Subcutaneous abdominal adipose tissue (tissue), 5 donors: ENCODE results near the gene RBM33.

Source experiments
- H3K27ac ChIP-seq: one replicate; pipeline ENCODE4 v1.7.0; 2013; ENCODE audit warnings: low read depth, mild to moderate bottlenecking, inconsistent platforms, low read length, moderate library complexity
- H3K27me3 ChIP-seq, 5 donors: one replicate each; pipeline ENCODE4 v1.7.0; 2013; ENCODE audit warnings: low read length in 5 of 5, inconsistent platforms in 1 of 5; ENCODE audit not compliant: control insufficient read depth in 5 of 5, insufficient read depth in 4 of 5
- H3K36me3 ChIP-seq, 5 donors: one replicate each; pipeline ENCODE4 v1.7.0; 2013; ENCODE audit warnings: low read length in 5 of 5; ENCODE audit not compliant: control insufficient read depth in 5 of 5, insufficient read depth in 5 of 5
- H3K4me1 ChIP-seq, 5 donors: one replicate each; pipeline ENCODE4 v1.7.0; 2013; ENCODE audit warnings: low read length in 5 of 5, mild to moderate bottlenecking in 3 of 5, moderate library complexity in 1 of 5; ENCODE audit not compliant: control insufficient read depth in 5 of 5, insufficient read depth in 5 of 5
- H3K4me3 ChIP-seq, 5 donors: one replicate each; pipeline ENCODE4 v1.7.0; 2013; ENCODE audit warnings: low read length in 5 of 5, low read depth in 1 of 5
- H3K9ac ChIP-seq, 5 donors: one replicate each; pipeline ENCODE4 v1.7.0; 2013; ENCODE audit warnings: low read length in 5 of 5, mild to moderate bottlenecking in 4 of 5, moderate library complexity in 3 of 5
- H3K9me3 ChIP-seq, 5 donors: one replicate each; pipeline ENCODE4 v1.7.0; 2013; ENCODE audit warnings: low read length in 5 of 5; ENCODE audit not compliant: control insufficient read depth in 5 of 5
- donor health status: healthy.
- donor health status: healthy.
- donor health status: healthy.
- donor health status: healthy.
- donor health status: healthy.

Gene RBM33

DNA sequence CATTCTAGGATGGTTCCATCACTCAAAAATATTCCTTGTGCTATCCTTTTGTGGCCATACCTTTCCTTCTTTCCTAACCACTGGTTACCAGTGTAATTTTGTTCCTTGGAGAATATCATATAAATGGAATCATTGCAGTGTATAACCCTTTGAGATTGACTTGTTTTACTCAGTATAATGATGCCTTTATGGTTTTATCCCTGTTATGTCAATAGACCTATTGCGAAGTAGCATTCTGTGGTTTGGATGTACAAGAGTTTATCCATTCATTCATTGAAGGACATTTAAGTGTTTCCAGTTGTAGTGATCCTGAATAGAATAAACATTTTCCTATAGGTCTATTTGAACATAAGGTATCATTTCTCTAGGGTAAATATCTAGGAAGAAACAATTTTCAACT, 54.2 kb downstream of the RBM33 start:
- no peaks in the 10 kb centered on the region for H3K9me3 ChIP-seq
- H3K27ac ChIP-seq = no peak overlapping the region
- no peaks in the 10 kb centered on the region for H3K27me3 ChIP-seq
- H3K4me3 ChIP-seq = no peak overlapping the region
- H3K4me1 ChIP-seq = peaks cover 0 to 6% (median 3%) of the 10 kb centered on the region in 5 donors
- H3K9ac ChIP-seq = no peak overlapping the region
- peaks cover 19 to 30% (median 29%) of the 10 kb centered on the region in 5 donors for H3K36me3 ChIP-seq

DNA sequence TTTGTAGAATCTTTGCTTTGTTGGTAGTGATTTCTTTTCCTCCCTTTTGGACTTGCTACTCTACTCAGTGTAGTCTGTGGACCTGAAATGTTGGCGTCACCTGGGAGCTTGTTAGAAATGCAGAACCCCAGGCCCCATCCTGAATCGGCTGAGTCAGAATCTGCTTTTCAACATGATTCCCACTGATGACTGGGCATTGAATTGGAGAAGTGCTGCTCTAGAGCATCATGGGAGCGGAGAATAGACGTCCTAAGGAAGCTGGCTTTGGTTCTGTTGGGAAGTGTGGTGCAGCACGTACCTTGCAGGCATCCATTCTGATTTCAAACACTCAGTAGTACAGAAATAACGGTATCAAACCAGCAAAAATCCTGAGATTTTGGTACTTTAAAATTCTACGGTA, 54.7 kb downstream of the RBM33 start:
- no peak overlapping the region for H3K27ac ChIP-seq
- H3K36me3 ChIP-seq = peaks cover 22 to 33% (median 29%) of the 10 kb centered on the region in 5 donors
- H3K4me3 ChIP-seq = no peak overlapping the region
- H3K27me3 ChIP-seq = no peaks in the 10 kb centered on the region
- H3K9me3 ChIP-seq = no peaks in the 10 kb centered on the region
- H3K9ac ChIP-seq = no peak overlapping the region
- peaks cover 0 to 6% (median 0%) of the 10 kb centered on the region in 5 donors for H3K4me1 ChIP-seq

GRCh38 chr7:155700847-155701246, 56.4 kb downstream of the RBM33 start:
- no peak overlapping the region for H3K4me3 ChIP-seq
- H3K27me3 ChIP-seq = no peaks in the 10 kb centered on the region
- peaks cover 0 to 6% (median 0%) of the 10 kb centered on the region in 5 donors for H3K4me1 ChIP-seq
- H3K27ac ChIP-seq = no peak overlapping the region
- H3K9ac ChIP-seq = no peak overlapping the region
- H3K9me3 ChIP-seq = no peaks in the 10 kb centered on the region
- H3K36me3 ChIP-seq = peaks cover 27 to 41% (median 33%) of the 10 kb centered on the region in 5 donors

GRCh38 chr7:155701972-155702544, 57.6 kb downstream of the RBM33 start:
- Histone ChIP-seq H3K4me3 (no peak overlapping the region), H3K4me1 (peaks cover 0 to under 1% (median 0%) of the 10 kb centered on the region in 5 donors), H3K9me3 (no peaks in the 10 kb centered on the region), H3K9ac (no peak overlapping the region), H3K36me3 (peaks cover 29 to 53% (median 43%) of the 10 kb centered on the region in 5 donors), H3K27ac (no peak overlapping the region), H3K27me3 (no peaks in the 10 kb centered on the region)

- no peaks in the 10 kb centered on the region for H3K4me1 ChIP-seq
- H3K9me3 ChIP-seq = no peaks in the 10 kb centered on the region
- no peak overlapping the region for H3K4me3 ChIP-seq
- no peak overlapping the region for H3K27ac ChIP-seq
- no peak overlapping the region for H3K9ac ChIP-seq
- no peaks in the 10 kb centered on the region for H3K27me3 ChIP-seq
- H3K36me3 ChIP-seq = peaks cover 32 to 59% (median 48%) of the 10 kb centered on the region in 5 donors
These were observed 58.2 kb downstream of the RBM33 start for GRCh38 chr7:155702616-155703015.

DNA sequence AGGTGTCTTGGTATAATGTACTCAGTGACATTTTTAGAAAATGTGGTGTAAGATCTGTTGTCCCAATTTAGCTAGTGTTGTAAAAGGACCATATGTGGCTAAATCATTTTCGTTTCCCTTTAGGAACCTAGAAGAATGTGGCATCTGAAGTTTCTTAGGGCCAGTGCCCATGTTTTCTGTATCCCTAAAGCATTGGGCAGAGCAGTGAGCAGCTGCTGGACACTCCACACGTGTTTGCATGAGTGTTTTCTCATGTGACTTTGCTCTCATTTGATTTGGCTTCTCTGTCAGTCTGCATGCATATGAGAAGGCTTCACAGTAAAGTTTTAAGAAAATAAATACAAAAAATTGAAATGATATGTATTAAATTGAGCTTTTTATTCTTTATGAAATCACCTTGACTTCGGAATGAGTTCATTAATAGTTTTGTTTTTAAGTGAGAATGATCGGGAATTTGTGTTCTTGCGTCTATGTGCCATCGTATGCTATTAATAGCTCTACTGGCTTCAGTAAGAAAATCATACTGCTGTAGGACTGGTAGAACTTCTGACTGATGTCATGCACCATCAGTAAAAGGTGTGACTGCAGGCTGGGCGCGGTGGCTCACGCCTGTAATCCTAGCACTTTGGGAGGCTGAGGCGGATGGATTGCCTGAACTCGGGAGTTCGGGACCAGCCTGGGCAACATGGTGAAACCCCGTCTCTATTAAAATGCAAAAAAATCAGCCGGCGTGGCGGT, 61.3 kb downstream of the RBM33 start:
- Histone ChIP-seq H3K36me3 (peaks cover 43 to 88% (median 73%) of the 10 kb centered on the region in 5 donors), H3K4me3 (no peak overlapping the region)

GRCh38 chr7:155706376-155706775, 61.9 kb downstream of the RBM33 start:
- peaks cover 41 to 88% (median 72%) of the 10 kb centered on the region in 5 donors for H3K36me3 ChIP-seq
- no peaks in the 10 kb centered on the region for H3K4me1 ChIP-seq
- H3K27me3 ChIP-seq = no peaks in the 10 kb centered on the region
- no peak overlapping the region for H3K4me3 ChIP-seq
- H3K9ac ChIP-seq = no peak overlapping the region
- no peaks in the 10 kb centered on the region for H3K9me3 ChIP-seq
- no peak overlapping the region for H3K27ac ChIP-seq

More for the DNA sequence above, 61.3 kb downstream of the RBM33 start:
- no peak overlapping the region for H3K9ac ChIP-seq
- H3K27me3 ChIP-seq = no peaks in the 10 kb centered on the region
- no peaks in the 10 kb centered on the region for H3K4me1 ChIP-seq
- H3K27ac ChIP-seq = no peak overlapping the region
- H3K9me3 ChIP-seq = no peaks in the 10 kb centered on the region

GRCh38 chr7:155709453-155709852, 65.0 kb downstream of the RBM33 start:
- Histone ChIP-seq H3K27ac (no peak overlapping the region), H3K4me1 (peaks cover 0 to 9% (median 0%) of the 10 kb centered on the region in 5 donors), H3K9ac (peak overlapping the region in 1 of 5 donors; percentile 38), H3K4me3 (no peak overlapping the region), H3K36me3 (peaks cover 28 to 90% (median 74%) of the 10 kb centered on the region in 5 donors), H3K9me3 (no peaks in the 10 kb centered on the region), H3K27me3 (no peaks in the 10 kb centered on the region)

GRCh38 chr7:155710031-155710430, 65.6 kb downstream of the RBM33 start:
- Histone ChIP-seq H3K9me3 (no peaks in the 10 kb centered on the region), H3K36me3 (peaks cover 26 to 94% (median 77%) of the 10 kb centered on the region in 5 donors), H3K27ac (no peak overlapping the region), H3K4me1 (peaks cover 0 to 9% (median 0%) of the 10 kb centered on the region in 5 donors), H3K27me3 (no peaks in the 10 kb centered on the region), H3K9ac (no peak overlapping the region), H3K4me3 (no peak overlapping the region)

DNA sequence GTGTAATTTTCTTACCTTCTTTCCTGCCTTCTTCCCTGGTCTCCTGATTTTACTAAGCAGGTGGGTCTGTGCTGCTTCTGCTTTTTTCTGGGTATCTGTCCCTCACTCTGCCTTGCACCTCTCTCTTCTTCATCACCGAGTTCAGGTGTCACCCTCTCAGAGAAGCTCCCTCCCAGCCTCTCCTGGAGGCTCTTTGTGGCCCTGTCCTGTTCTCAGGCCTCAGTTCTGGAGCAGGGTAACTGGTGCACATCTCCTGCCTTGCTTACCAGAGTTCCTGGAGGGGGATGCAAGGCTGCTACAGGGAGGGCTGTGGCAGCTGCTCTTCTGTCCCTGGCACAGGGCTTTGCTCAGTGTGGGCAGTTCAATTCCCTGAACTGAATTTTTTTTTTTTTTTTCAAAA, 66.1 kb downstream of the RBM33 start:
- Histone ChIP-seq H3K4me1 (peaks cover 0 to 9% (median 0%) of the 10 kb centered on the region in 5 donors), H3K27me3 (no peaks in the 10 kb centered on the region), H3K27ac (no peak overlapping the region), H3K4me3 (no peak overlapping the region), H3K9ac (no peak overlapping the region), H3K36me3 (peaks cover 24 to 98% (median 79%) of the 10 kb centered on the region in 5 donors), H3K9me3 (no peaks in the 10 kb centered on the region)
